Natural killer cell (primary cell): ENCODE results near the gene DDX54. TPM values are rescaled to one million over a fixed set of nuclear protein-coding genes. Genes with fewer than 3 reads are reported as not detected.

ENCODE experiments used
- ATAC-seq, 3 donors: fragments of 150-1000 bp in 2 of 3; fragments of 200-7000 bp in 1 of 3; cut with Tn5 transposase; 1 replicate in 1 of 3; 2 replicates in 2 of 3; pipeline ENCODE4 v1.10.0; 2021; ENCODE audit warnings: mild to moderate bottlenecking in 2 of 3, moderate library complexity in 2 of 3
- DNase-seq, 2 donors: peaks; one replicate each; pipeline versions ENCODE4 v3.0.0 to v3.0.0-alpha.2; 2013 to 2021; ENCODE audit warnings: mixed read lengths in 1 of 2
- H3K27ac ChIP-seq: one replicate; pipeline ENCODE4 v1.5.1; 2013; ENCODE audit warnings: mild to moderate bottlenecking, low read length
- H3K27me3 ChIP-seq: one replicate; pipeline ENCODE4 v1.6.1; 2013; ENCODE audit warnings: low read length; ENCODE audit not compliant: control insufficient read depth, insufficient read depth
- H3K36me3 ChIP-seq: one replicate; pipeline ENCODE4 v1.6.1; 2013; ENCODE audit warnings: low read length; ENCODE audit not compliant: control insufficient read depth, insufficient read depth
- H3K4me1 ChIP-seq: one replicate; pipeline ENCODE4 v1.6.1; 2013; ENCODE audit warnings: low read length; ENCODE audit not compliant: control insufficient read depth, insufficient read depth
- H3K4me3 ChIP-seq: one replicate; pipeline ENCODE4 v1.5.1; 2013; ENCODE audit warnings: low read length
- H3K9me3 ChIP-seq: one replicate; pipeline ENCODE4 v1.6.1; 2013; ENCODE audit warnings: low read length; ENCODE audit not compliant: control insufficient read depth, insufficient read depth
- H3K27ac Mint-ChIP-seq, 2 donors: one replicate each; pipeline ENCODE4 v1.8.0; 2022; ENCODE audit warnings: mild to moderate bottlenecking in 2 of 2, mixed read lengths in 2 of 2, moderate library complexity in 1 of 2
- H3K27me3 Mint-ChIP-seq, 2 donors: one replicate each; pipeline ENCODE4 v1.8.0; 2022; ENCODE audit warnings: low read depth in 2 of 2, mixed read lengths in 2 of 2
- H3K36me3 Mint-ChIP-seq: one replicate; pipeline ENCODE4 v1.8.0; 2022; ENCODE audit warnings: mixed read lengths
- H3K4me1 Mint-ChIP-seq, 2 donors: one replicate each; pipeline ENCODE4 v1.8.0; 2022; ENCODE audit warnings: mixed read lengths in 2 of 2
- H3K4me3 Mint-ChIP-seq: one replicate; pipeline ENCODE4 v1.8.0; 2022; ENCODE audit warnings: mild to moderate bottlenecking, moderate library complexity, mixed read lengths
- H3K9me3 Mint-ChIP-seq, 2 donors: one replicate each; pipeline ENCODE4 v1.8.0; 2022; ENCODE audit warnings: mixed read lengths in 2 of 2
- WGBS: methylation state at CpG from one replicate; pipeline ENCODE4 v1.1.7; 2013; ENCODE audit warnings: missing lambda C conversion rate; ENCODE audit not compliant: insufficient coverage; 5-methylcytosine and 5-hydroxymethylcytosine counted together
- intact Hi-C: fragments of 100-400 bp; cut with micrococcal nuclease; formaldehyde crosslinking; loops from one replicate; pipeline ENCODE4 v1.14.2; 2022
- total RNA-seq, 4 donors: library from RNA; stranded (reverse); fragments of 120-200 nt in 1 of 4; gene quantifications; one replicate each; pipeline versions ENCODE4 v1.2.3 to v1.2.4, GENCODE V29; 2013 to 2022
- TF ChIP-seq, protein P1 (sequence below): fragments of 200-600 bp; IDR thresholded peaks from one replicate; pipeline ENCODE4 v1.8.0; 2022; ENCODE audit warnings: antibody characterized with exemption

The DDX54 gene
- total RNA-seq, 3 donors from 2014 or later (not counting 1 experiment from before 2014, with no cell fraction given), result 84.6 to 100 (median 97.1) TPM

DNA sequence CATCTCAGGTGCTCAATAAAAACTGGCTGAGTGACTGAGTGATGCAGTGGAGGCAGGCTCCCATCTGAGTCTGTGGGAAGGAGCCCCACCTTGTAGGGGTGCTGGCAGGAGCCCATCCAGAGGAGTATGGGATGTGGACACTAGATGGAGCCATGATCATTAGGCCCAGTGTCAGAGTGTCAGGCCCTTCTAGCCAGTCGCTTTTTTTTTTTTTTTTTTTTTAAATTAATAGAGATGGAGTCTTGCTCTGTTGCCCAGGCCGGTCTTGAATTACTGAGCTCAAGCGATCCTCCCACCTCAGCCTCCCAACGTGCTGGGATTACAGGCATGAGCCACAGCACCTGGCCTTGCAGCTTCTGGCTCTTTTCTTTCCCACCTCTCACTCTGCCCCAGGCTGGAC is 11.7 kb upstream of the DDX54 start:
- ATAC-seq (peak; percentile 90 to 100 (median 100)), DNase-seq (peak in 1 of 2 donors; percentile 84)
- Mint-ChIP-seq H3K9me3 (no peaks in the 10 kb centered on the region), H3K4me1 (no peaks in the 10 kb centered on the region), H3K27ac (no peak overlapping the region), H3K36me3 (no peaks in the 10 kb centered on the region), H3K27me3 (no peaks in the 10 kb centered on the region), H3K4me3 (no peak overlapping the region)
- no peaks in the 10 kb centered on the region for H3K9me3 ChIP-seq
- H3K4me1 ChIP-seq, result peaks cover 10% of the 10 kb centered on the region
- H3K27ac ChIP-seq, result no peak overlapping the region
- intact Hi-C loops, result loop anchor here (5.0 to 10.0 kb wide), 2 partner anchors 35 to 138 kb away; partner anchors contain the start of gene SLC8B1
- H3K36me3 ChIP-seq, result peaks cover 6% of the 10 kb centered on the region
- no peak overlapping the region for H3K4me3 ChIP-seq
- WGBS, result 9% methylated on average over 4 of the region's 4 CpGs
- TF ChIP-seq, protein P1, sequence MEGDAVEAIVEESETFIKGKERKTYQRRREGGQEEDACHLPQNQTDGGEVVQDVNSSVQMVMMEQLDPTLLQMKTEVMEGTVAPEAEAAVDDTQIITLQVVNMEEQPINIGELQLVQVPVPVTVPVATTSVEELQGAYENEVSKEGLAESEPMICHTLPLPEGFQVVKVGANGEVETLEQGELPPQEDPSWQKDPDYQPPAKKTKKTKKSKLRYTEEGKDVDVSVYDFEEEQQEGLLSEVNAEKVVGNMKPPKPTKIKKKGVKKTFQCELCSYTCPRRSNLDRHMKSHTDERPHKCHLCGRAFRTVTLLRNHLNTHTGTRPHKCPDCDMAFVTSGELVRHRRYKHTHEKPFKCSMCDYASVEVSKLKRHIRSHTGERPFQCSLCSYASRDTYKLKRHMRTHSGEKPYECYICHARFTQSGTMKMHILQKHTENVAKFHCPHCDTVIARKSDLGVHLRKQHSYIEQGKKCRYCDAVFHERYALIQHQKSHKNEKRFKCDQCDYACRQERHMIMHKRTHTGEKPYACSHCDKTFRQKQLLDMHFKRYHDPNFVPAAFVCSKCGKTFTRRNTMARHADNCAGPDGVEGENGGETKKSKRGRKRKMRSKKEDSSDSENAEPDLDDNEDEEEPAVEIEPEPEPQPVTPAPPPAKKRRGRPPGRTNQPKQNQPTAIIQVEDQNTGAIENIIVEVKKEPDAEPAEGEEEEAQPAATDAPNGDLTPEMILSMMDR, result peak; percentile 48
- no peaks in the 10 kb centered on the region for H3K27me3 ChIP-seq

DNA sequence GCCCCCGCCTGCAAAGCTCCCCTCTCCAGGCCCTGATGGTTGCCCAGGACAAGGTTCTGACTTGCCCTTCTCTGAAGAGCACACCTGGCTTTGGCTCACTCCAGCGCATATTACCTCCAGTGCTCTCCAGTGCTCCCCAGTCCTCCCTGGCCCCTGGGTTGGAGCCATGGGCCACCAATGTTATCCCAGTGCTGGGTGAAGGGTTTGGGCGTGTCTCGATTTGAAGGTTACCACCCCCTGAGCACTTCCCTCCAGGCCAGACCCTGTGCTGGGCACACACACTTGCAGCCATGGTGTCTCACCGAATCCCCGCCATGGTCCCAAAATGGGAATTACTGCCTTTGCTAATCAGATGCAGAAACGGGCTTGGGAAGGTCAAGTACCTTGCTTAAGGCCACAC is 11.3 kb upstream of the DDX54 start:
- WGBS, result 91% methylated on average over 7 of the region's 7 CpGs
- no peak overlapping the region for H3K4me3 ChIP-seq
- H3K36me3 Mint-ChIP-seq, result no peaks in the 10 kb centered on the region
- intact Hi-C loops, result loop anchor here (5.0 to 10.0 kb wide), 2 partner anchors 36 to 138 kb away; partner anchors contain the start of gene SLC8B1
- TF ChIP-seq, protein P1, result no peak
- peaks cover 10% of the 10 kb centered on the region for H3K4me1 ChIP-seq
- ATAC-seq (no peak), DNase-seq (no peak)
- H3K9me3 Mint-ChIP-seq, result no peaks in the 10 kb centered on the region
- H3K27me3 ChIP-seq, result no peaks in the 10 kb centered on the region
- peaks cover 10% of the 10 kb centered on the region for H3K36me3 ChIP-seq
- H3K4me1 Mint-ChIP-seq, result no peaks in the 10 kb centered on the region
- H3K27ac ChIP-seq, result no peak overlapping the region
- H3K27ac Mint-ChIP-seq, result no peak overlapping the region
- H3K9me3 ChIP-seq, result no peaks in the 10 kb centered on the region
- no peak overlapping the region for H3K4me3 Mint-ChIP-seq
- no peaks in the 10 kb centered on the region for H3K27me3 Mint-ChIP-seq

- Mint-ChIP-seq H3K36me3 (no peaks in the 10 kb centered on the region), H3K4me1 (no peaks in the 10 kb centered on the region), H3K4me3 (no peak overlapping the region), H3K27ac (no peak overlapping the region), H3K9me3 (no peaks in the 10 kb centered on the region), H3K27me3 (no peaks in the 10 kb centered on the region)
- H3K36me3 ChIP-seq, result peaks cover 19% of the 10 kb centered on the region
- ATAC-seq (no peak), DNase-seq (no peak)
- H3K27ac ChIP-seq, result no peak overlapping the region
- H3K9me3 ChIP-seq, result no peaks in the 10 kb centered on the region
- 99% methylated on average over 10 of the region's 13 CpGs for WGBS
- no peak overlapping the region for H3K4me3 ChIP-seq
- no peaks in the 10 kb centered on the region for H3K27me3 ChIP-seq
- H3K4me1 ChIP-seq, result peaks cover 9% of the 10 kb centered on the region
- TF ChIP-seq, protein P1, result no peak
- intact Hi-C loops, result loop anchor here (5.0 to 10.0 kb wide), 2 partner anchors 37 to 139 kb away; partner anchors contain the start of gene SLC8B1
These were observed 10.3 kb upstream of the DDX54 start for GRCh38 chr12:113195598-113195997.

DNA sequence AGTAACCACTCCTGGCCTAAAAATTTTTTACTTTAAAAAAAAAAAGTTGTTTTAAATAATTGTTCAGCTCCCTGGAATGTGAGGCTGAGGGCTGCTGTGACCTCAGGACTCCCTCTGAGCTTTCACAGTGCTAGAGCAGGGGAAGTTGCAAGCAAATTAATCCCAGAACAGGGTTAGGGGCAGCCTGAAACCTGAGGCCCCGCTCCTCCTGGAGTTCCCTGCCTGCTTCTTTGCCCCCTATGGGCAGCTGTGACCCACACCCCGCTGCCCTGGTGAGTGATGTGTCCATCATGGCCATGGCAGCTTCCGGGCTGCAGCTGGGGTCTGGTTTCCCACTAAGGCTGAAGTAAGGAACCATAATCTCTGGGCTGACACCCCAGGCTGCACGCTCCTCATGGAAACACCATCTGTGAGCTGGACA is 9.7 kb upstream of the DDX54 start:
- Histone ChIP-seq H3K36me3 (peaks cover 21% of the 10 kb centered on the region), H3K27me3 (no peaks in the 10 kb centered on the region), H3K4me1 (peaks cover 7% of the 10 kb centered on the region), H3K27ac (no peak overlapping the region), H3K4me3 (no peak overlapping the region), H3K9me3 (no peaks in the 10 kb centered on the region)
- H3K9me3 Mint-ChIP-seq, result no peaks in the 10 kb centered on the region
- H3K27me3 Mint-ChIP-seq, result no peaks in the 10 kb centered on the region
- TF ChIP-seq, protein P1, result no peak
- WGBS, result 95% methylated on average over 4 of the region's 4 CpGs
- DNase-seq (no peak), ATAC-seq (no peak)
- intact Hi-C loops, result loop anchor here (5.0 to 10.0 kb wide), 2 partner anchors 37 to 140 kb away; partner anchors contain the start of gene SLC8B1
- no peak overlapping the region for H3K4me3 Mint-ChIP-seq
- no peaks in the 10 kb centered on the region for H3K4me1 Mint-ChIP-seq
- H3K27ac Mint-ChIP-seq, result no peak overlapping the region
- H3K36me3 Mint-ChIP-seq, result no peaks in the 10 kb centered on the region
